ENCODE measurements around the gene NPRL2.
A peak's percentile ranks its signal among the peaks of the same experiment; 100 is the strongest.

Gene NPRL2

GRCh38 chr3:50326182-50326541 is 24.4 kb downstream of the NPRL2 start:
- no peak for TF ChIP-seq JUND (IDR thresholded peaks at IDR 0.05; ENCODE audit: low read depth)
- DNase-seq (ENCODE audit: low read depth in 1 of 2, low spot score in 1 of 2) = no peak
- in situ Hi-C loops (cut with HindIII; ENCODE audit: low pct_unique_long_range_greater_than_20kb, low sequenced_read_pairs) = no loop called here

DNA sequence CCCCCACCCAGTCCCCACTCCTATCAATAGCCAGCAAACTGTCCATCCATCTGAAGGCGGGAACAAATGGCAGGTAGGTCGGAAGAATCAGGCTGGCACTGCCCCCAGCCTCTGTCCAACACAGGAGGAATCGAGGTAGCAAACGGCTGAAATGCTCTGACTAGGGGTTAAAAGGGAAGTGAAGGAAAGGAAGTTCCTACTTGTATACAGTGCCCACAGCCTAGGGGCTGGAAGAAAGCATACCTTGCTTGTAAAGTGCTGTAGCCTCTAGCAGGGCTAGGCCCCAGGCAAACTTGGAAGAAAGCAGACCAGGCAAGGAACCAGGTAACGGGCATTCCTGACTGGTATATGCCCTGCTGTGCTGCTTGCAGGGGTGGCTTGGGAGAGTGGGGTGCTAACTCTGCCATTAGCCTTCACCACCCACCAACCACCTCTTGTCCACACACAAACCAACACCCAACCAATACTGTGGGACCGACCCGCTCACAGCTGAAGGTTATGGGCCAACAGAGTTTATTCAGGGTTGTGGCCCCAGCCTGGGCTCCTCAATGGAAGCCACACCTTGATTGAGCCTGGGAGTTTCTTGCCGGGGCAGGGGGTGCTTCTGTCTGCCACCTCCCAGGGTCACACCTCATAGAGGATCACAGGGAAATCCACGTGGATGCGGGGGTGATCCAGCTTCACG is 24.9 kb downstream of the NPRL2 start:
- DNase-seq (ENCODE audit: low read depth in 1 of 2, low spot score in 1 of 2) = no peak
- TF ChIP-seq JUND (IDR thresholded peaks at IDR 0.05; ENCODE audit: low read depth) = no peak
- in situ Hi-C loops (cut with HindIII; ENCODE audit: low pct_unique_long_range_greater_than_20kb, low sequenced_read_pairs) = no loop called here

- in situ Hi-C loops (cut with HindIII; ENCODE audit: low pct_unique_long_range_greater_than_20kb, low sequenced_read_pairs) = no loop called here
- DNase-seq (ENCODE audit: low read depth in 1 of 2, low spot score in 1 of 2) = no peak
- no peak for TF ChIP-seq JUND (IDR thresholded peaks at IDR 0.05; ENCODE audit: low read depth)
Measured at GRCh38 chr3:50325113-50325480, 25.5 kb downstream of the NPRL2 start.

- no peak for TF ChIP-seq JUND (IDR thresholded peaks at IDR 0.05; ENCODE audit: low read depth)
- in situ Hi-C loops (cut with HindIII; ENCODE audit: low pct_unique_long_range_greater_than_20kb, low sequenced_read_pairs) = no loop called here
- peak; percentile 54 to 69 for DNase-seq (ENCODE audit: low read depth in 1 of 2, low spot score in 1 of 2)
Measured at GRCh38 chr3:50324351-50325112, 26.0 kb downstream of the NPRL2 start.

DNA sequence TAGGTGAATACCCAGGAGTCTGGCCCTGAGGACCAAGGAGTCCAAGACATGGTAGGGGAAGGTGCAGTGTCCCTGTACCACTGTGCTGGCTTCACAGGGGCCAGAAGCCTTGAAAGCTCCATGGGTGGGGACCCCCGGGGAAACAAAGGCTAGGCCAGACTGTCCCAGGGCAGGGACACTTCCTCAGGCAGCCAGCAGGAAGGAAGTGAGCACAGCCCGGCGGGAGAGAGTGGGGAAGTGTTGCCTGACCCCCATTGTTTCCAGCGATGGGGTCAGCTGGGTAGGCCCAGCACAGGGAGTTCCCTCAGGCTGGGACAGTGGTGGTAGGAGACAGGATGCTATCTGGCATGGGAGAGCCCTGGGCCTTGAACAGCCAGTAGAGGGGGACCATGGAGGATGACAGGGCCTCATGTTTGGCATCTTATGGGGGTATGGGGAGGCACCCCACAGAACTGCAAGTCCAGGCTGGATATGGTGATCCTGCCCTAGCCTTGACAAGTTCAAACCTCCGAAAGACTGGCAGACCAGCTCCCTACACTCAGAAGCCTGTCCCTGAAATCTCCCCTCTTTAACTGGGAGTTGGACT is 26.9 kb downstream of the NPRL2 start:
- no peak for DNase-seq (ENCODE audit: low read depth in 1 of 2, low spot score in 1 of 2)
- in situ Hi-C loops (cut with HindIII; ENCODE audit: low pct_unique_long_range_greater_than_20kb, low sequenced_read_pairs) = no loop called here
- TF ChIP-seq JUND (IDR thresholded peaks at IDR 0.05; ENCODE audit: low read depth) = no peak

GRCh38 chr3:50323092-50323600 is 27.4 kb downstream of the NPRL2 start:
- no peak for DNase-seq (ENCODE audit: low read depth in 1 of 2, low spot score in 1 of 2)
- in situ Hi-C loops (cut with HindIII; ENCODE audit: low pct_unique_long_range_greater_than_20kb, low sequenced_read_pairs) = no loop called here
- TF ChIP-seq JUND (IDR thresholded peaks at IDR 0.05; ENCODE audit: low read depth) = no peak

DNA sequence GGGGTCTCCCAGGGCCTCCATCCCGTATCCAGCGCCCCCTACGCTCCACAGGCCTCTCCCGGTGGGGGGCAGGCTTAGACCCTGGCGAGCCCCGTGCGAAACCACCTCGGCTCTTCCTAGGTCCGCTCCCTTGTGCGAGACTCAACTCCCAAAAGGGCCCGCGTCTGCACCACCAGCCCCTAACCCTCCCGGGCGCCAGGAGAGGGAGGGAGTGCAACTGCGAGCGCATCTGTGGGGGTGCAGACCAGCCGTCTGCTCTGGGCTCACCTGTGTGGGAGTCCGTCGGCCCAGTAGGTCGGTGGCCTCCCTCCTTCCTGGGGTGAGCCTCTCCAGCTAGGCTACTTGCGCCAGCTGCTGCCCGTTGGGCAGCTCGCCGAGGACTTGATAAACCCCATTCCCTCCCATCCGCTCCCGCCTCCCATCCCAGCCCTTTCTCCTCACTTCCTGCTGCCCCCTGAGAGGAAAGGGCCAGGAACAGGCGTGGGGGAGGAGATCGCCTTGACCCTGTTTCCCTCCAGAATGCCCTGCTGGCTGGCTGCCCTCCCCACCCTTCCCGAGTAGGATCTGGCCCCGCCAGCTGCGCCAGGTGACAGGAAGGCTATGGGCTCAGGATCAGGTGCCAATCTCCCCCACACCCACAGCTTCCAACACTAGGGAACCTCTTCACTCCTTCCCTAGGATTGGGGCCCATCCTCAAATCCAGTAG is 28.0 kb downstream of the NPRL2 start, which contains the start of gene HYAL2:
TSS of gene HYAL2 (minus strand) at position 360 of the 706 bp plus-strand sequence. CDS start 2,256 bp downstream, outside the sequence.
- TF ChIP-seq JUND (IDR thresholded peaks at IDR 0.05; ENCODE audit: low read depth) = no peak
- DNase-seq (ENCODE audit: low read depth in 1 of 2, low spot score in 1 of 2) = no peak
- in situ Hi-C loops (cut with HindIII; ENCODE audit: low pct_unique_long_range_greater_than_20kb, low sequenced_read_pairs) = no loop called here

GRCh38 chr3:50322115-50322385 is 28.5 kb downstream of the NPRL2 start:
- DNase-seq (ENCODE audit: low read depth in 1 of 2, low spot score in 1 of 2) = no peak
- in situ Hi-C loops (cut with HindIII; ENCODE audit: low pct_unique_long_range_greater_than_20kb, low sequenced_read_pairs) = no loop called here
- TF ChIP-seq JUND (IDR thresholded peaks at IDR 0.05; ENCODE audit: low read depth) = no peak

- no peak for TF ChIP-seq JUND (IDR thresholded peaks at IDR 0.05; ENCODE audit: low read depth)
- in situ Hi-C loops (cut with HindIII; ENCODE audit: low pct_unique_long_range_greater_than_20kb, low sequenced_read_pairs) = no loop called here
- peak; percentile 80 to 91 for DNase-seq (ENCODE audit: low read depth in 1 of 2, low spot score in 1 of 2)
Measured at GRCh38 chr3:50321336-50322114, 29.1 kb downstream of the NPRL2 start.

DNA sequence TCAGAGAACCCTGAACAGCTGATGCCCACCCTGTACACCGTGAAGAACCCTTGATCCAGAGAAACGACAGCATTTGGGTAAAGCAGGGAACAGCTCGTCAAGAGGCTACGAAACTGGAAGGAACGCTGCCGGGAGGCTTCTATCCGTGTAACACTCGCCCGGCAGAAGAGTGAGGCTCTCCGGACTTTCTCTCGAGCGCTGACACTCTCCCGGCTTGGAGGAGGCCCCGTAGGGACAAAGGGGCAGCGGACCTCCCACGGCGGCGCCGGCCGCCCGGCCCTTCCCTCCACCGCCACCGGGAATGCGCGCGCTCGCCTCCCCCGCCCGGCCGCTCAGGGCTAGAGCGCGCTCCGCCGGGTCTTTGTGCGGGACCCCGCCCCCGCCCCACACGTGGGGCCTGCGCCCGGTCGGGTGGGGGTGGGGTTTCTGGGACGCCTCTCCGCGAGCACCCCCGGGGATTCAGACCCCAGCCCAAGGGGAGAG is 29.7 kb downstream of the NPRL2 start:
- in situ Hi-C loops (cut with HindIII; ENCODE audit: low pct_unique_long_range_greater_than_20kb, low sequenced_read_pairs) = no loop called here
- TF ChIP-seq JUND (IDR thresholded peaks at IDR 0.05; ENCODE audit: low read depth) = no peak
- peak in 1 of 2 experiments; percentile 76 for DNase-seq (ENCODE audit: low read depth in 1 of 2, low spot score in 1 of 2)

- in situ Hi-C loops (cut with HindIII; ENCODE audit: low pct_unique_long_range_greater_than_20kb, low sequenced_read_pairs) = no loop called here
- TF ChIP-seq JUND (IDR thresholded peaks at IDR 0.05; ENCODE audit: low read depth) = no peak
- no peak for DNase-seq (ENCODE audit: low read depth in 1 of 2, low spot score in 1 of 2)
Measured at GRCh38 chr3:50319894-50320625, 30.5 kb downstream of the NPRL2 start.

Measured in T47D (cell line).